SJSA1 (cell line): ENCODE measurements around the gene ACHE. TPM values are rescaled to one million over a fixed set of nuclear protein-coding genes. Genes with fewer than 3 reads are reported as not detected.
"Not testable (repeated sequence)": the region's sequence is repeated elsewhere in the genome, so short reads cannot be mapped to it uniquely, and the experiment has no call there.

Source experiments
- DNase-seq, 2 experiments: peaks; one replicate each; pipeline ENCODE4 v3.0.0-alpha.2; 2015 to 2020; ENCODE audit warnings: low spot score in 2 of 2, low read depth in 1 of 2
- H3K27ac ChIP-seq: fragments of 250-450 bp; sonication (Bioruptor Pico); 2 replicates; pipeline ENCODE4 v1.5.1; 2020; ENCODE audit warnings: mild to moderate bottlenecking, moderate library complexity
- H3K27me3 ChIP-seq: fragments of 250-450 bp; sonication (Bioruptor Pico); replicated peaks from 2 replicates; pipeline ENCODE4 v1.5.1; 2020; ENCODE audit warnings: mild to moderate bottlenecking, moderate library complexity
- H3K36me3 ChIP-seq: fragments of 250-450 bp; sonication (Bioruptor Pico); 2 replicates; pipeline ENCODE4 v1.5.1; 2020; ENCODE audit warnings: mild to moderate bottlenecking
- H3K4me1 ChIP-seq: fragments of 250-450 bp; sonication (Bioruptor Pico); replicated peaks from 2 replicates; pipeline ENCODE4 v1.6.1; 2021; ENCODE audit warnings: mild to moderate bottlenecking
- H3K4me3 ChIP-seq: fragments of 250-450 bp; sonication (Bioruptor Pico); 2 replicates; pipeline ENCODE4 v1.5.1; 2020; ENCODE audit warnings: mild to moderate bottlenecking
- H3K9me3 ChIP-seq: fragments of 250-450 bp; sonication (Bioruptor Pico); replicated peaks from 2 replicates; pipeline ENCODE4 v1.5.1; 2020; ENCODE audit warnings: mild to moderate bottlenecking
- total RNA-seq: library from RNA; depleted of rRNA; stranded (reverse); fragments of >200 nt; shearing (Covaris generic); gene quantifications from 2 replicates; pipeline ENCODE4 v1.2.3, GENCODE V29; 2014

ACHE gene
- total RNA-seq, 1 experiment from 2014 or later = 0.16 TPM

DNA sequence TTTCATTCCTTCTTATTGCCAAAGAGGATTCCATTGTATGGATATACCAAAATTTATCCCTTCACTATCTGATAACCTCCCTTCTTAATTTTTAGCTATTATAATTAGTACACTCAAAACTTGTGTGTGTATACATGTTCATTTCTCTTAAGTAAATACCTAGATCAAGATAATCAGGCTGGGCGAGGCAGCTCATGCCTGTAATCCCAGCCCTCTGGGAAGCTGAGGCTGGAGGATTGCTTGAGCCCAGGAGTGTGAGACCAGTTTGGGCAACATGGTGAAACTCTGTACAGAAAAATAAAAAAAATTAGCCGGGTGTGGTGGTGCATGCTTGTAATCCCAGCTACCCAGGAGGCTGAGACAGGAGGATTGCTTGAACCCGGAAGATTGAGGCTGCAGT, 15.8 kb upstream of the ACHE start:
- Histone ChIP-seq H3K4me1 (no peaks in the 10 kb centered on the region), H3K4me3 (no peak overlapping the region), H3K27me3 (0 out of 2 replicates have a peak, but pooled peaks cover 3% of the 10 kb centered on the region), H3K9me3 (no peaks in the 10 kb centered on the region), H3K36me3 (no peaks in the 10 kb centered on the region), H3K27ac (no peak overlapping the region)
- no peak for DNase-seq

DNA sequence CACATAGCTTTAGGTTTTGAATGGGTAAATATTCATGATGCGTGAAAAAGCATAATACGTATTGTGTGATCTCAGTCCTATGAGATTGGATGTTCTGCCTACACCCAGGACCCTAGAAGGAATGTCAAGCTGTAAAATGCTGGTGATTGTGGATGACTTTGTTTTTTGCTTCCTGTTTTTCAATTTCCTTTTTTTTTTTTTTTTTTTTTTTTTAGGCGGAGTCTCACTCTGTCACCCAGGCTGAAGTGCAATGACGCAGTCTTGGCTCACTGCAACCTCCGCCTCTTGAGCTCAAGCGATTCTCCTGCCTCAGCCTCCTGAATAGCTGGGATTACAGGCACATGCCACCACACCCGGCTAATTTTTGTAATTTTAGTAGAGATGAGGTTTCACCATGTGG, 14.8 kb upstream of the ACHE start:
- not testable (repeated sequence) for DNase-seq, H3K27ac ChIP-seq, H3K27me3 ChIP-seq, H3K36me3 ChIP-seq, H3K4me3 ChIP-seq, H3K4me1 ChIP-seq, H3K9me3 ChIP-seq

DNA sequence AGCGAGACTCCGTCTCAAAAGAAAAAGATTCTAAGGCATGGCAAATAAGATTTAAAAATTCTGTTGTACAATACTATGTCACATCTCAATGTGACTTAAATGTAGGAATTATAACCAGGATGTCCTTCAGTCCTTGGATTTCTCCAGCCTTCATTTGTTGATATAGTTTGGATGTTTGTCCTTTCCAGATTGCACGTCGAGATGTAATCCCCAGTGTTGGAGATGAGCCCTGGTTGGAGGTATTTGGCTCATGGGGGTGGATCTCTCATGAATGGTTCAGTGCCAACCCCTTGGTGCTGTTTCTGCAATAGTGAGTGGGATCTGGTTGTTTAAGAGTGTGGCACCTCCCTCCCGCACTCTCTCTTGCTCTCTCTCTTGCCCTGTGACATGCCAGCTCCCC, 12.8 kb upstream of the ACHE start:
- Histone ChIP-seq H3K36me3 (no peaks in the 10 kb centered on the region), H3K4me3 (no peak overlapping the region), H3K27me3 (0 out of 2 replicates have a peak, but pooled peaks cover 3% of the 10 kb centered on the region), H3K9me3 (no peaks in the 10 kb centered on the region), H3K27ac (no peak overlapping the region), H3K4me1 (no peaks in the 10 kb centered on the region)
- no peak for DNase-seq

DNA sequence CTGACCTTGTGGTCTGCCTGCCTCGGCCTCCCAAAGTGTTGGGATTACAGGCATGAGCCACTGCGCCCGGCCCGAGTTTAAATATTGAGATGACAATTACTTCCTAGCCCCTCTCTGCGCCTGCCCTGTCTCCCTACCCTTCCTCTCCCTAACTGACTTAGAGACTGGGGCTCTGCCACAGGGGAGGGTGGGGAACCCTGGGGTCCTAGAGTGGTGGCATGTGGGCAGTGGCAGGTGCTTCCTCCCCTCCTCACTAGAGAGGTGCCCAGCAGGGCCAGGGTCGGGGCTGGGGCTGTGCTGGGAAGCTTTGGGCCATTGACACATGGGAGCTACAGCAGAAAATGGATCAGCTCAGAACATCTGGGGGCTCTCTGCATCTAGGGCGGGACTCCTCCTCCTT, 7.0 kb upstream of the ACHE start:
- no peak for DNase-seq
- H3K27ac ChIP-seq = no peak overlapping the region
- no peaks in the 10 kb centered on the region for H3K36me3 ChIP-seq
- no peaks in the 10 kb centered on the region for H3K9me3 ChIP-seq
- H3K4me1 ChIP-seq = no peaks in the 10 kb centered on the region
- H3K4me3 ChIP-seq = no peak overlapping the region
- peaks cover 13% of the 10 kb centered on the region for H3K27me3 ChIP-seq

DNA sequence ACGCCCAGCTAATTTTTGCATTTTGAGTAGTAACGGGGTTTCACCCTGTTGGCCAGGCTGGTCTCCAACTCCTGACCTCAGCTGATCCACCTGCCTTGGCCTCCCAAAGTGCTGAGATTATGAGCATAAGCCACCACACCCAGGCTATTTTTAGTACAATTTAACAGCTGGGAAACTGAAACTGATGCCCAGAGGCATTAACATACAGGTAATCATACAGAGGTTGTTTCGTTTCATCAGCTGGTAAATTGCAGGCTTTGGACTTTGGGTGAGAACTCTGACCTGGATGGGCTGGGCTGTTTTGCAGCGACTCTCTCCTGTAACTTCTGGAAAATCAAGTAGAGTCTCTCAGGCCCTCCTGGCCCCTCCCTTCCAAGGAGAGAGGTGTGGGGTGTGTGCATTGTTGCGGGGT, 6.2 kb upstream of the ACHE start:
- peaks cover 4% of the 10 kb centered on the region for H3K4me1 ChIP-seq
- H3K27me3 ChIP-seq = peaks cover 20% of the 10 kb centered on the region
- H3K9me3 ChIP-seq = no peaks in the 10 kb centered on the region; the same call in 1 of the 2 replicates
- H3K36me3 ChIP-seq = no peaks in the 10 kb centered on the region
- no peak overlapping the region for H3K27ac ChIP-seq
- no peak for DNase-seq
- no peak overlapping the region for H3K4me3 ChIP-seq

DNA sequence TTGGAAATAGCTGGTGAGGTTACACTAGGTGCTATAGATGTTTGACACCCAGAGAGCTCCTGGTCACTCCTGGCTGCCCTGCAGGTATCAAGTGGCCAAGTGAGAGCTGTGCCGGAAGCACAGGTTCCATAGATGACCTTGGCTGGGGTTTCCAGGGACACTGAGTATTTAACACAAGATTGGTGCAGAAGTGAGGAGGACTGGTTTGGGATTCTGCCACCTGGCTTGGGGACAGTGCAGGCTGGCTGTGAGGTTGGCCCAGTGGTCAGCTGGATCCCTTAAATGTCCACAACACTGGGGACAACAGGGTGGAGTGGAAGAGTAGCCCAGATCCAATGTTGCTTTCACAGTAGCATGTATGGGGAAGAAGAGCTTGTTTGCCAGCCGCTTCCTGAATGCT, 5.3 kb upstream of the ACHE start:
- no peak for DNase-seq
- H3K36me3 ChIP-seq = no peaks in the 10 kb centered on the region
- H3K4me1 ChIP-seq = peaks cover 13% of the 10 kb centered on the region
- no peak overlapping the region for H3K27ac ChIP-seq
- H3K4me3 ChIP-seq = no peak overlapping the region
- H3K27me3 ChIP-seq = peaks cover 29% of the 10 kb centered on the region
- peaks cover 3% of the 10 kb centered on the region; the same call in 1 of the 2 replicates for H3K9me3 ChIP-seq

DNA sequence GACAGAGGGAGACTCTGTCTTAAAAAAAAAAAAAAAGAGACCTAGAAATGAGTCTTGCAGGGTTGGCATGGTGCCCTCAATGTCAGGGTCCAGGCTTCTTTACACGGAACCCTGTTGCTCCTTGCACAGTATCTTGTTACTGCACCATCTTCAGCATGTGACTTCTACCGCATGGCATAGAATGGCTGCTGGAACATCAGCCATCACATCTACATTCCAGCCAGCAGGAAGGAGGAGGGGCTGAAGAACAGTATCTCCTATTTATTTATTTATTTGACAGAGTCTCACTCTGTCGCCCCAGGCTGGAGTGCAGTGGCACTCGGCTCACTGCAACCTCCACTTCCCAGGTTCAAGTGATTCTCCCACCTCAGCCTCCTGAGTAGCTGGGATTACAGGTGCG, 3.7 kb upstream of the ACHE start:
- Histone ChIP-seq H3K9me3 (peaks cover 3% of the 10 kb centered on the region; the same call in 1 of the 2 replicates), H3K27me3 (peaks cover 42% of the 10 kb centered on the region), H3K36me3 (no peaks in the 10 kb centered on the region), H3K4me3 (no peak overlapping the region), H3K4me1 (peaks cover 27% of the 10 kb centered on the region), H3K27ac (no peak overlapping the region)
- no peak for DNase-seq

DNA sequence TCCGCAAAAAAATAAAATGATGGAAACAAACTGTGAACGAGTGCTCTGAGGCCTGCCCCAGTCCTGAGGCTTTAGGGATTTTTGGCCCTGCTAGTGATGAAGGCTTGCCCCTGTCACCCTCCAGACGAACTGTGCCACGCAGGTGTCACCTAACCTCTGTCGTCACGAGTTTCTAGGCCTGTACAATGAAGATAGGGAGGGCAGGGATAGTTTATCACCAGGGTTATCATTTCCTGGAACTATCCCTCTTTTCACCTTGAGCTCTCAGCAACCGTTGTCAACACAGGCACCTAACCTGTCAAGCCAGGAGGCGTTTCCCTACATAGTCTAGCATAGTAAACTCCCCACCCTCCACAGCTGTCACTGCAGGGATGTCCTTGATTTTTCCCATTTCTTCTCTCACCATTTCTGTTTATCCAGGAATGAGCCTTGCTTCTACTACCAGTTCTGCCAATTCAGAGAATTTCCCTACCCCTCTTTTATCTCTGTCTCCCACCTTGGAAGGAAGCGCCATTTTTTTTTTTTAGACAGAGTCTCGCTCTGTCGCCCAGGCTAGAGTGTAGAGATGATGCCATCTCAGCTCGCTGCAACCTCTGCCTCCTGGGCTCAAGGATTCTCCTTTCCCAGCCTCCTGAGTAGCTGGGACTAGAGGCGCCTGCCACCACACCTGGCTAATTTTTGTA, 2.2 kb upstream of the ACHE start:
- Histone ChIP-seq H3K9me3 (peaks cover 3% of the 10 kb centered on the region; the same call in 1 of the 2 replicates), H3K27me3 (peaks cover 46% of the 10 kb centered on the region), H3K4me1 (peaks cover 27% of the 10 kb centered on the region), H3K4me3 (no peak overlapping the region), H3K27ac (no peak overlapping the region), H3K36me3 (no peaks in the 10 kb centered on the region)
- no peak for DNase-seq

DNA sequence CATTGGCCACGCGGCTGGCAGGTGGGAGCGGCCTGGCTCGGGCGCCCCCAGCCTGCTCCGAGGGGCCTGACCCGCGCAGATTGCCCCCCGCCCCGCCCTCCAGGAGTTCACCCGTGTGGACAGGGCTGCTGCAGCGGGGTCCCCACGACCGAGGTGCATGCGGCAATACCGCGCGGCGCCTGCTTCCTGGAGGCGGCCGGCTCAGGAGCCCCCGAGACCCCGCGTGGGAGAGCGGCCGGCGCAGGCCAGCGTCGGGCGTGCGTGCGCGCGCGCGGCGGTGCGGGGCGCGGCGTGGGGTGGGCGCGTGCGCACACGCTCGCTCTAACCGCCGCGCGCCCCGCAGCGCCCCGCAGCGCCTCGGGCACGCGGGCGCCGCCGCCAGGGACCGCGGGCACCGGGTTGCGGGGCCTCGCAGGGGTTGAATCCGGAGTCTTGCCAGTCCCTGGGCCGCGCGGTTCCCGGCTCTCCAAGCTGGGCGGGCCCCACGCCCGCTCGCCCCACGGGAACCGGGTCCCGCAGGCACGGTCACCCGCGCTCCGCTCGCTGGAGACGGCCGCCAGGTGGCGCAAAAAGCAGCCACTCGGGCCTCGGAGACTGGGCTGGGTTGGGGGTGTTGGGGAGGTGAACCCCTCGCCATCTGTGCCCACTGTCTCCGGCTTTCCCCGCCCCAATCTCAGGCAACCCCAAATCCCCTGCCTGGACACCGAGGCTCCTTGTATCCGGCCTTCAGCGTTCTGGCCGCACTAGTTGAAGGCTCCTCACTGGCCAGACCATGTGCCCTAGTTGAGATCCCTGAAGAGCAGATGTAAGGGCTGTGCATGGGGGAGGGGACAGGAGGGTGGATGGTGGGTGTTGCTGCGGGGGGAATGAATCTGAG, 1.3 kb upstream of the ACHE start:
- no peak overlapping the region for H3K4me3 ChIP-seq
- peaks cover 45% of the 10 kb centered on the region for H3K27me3 ChIP-seq
- peaks cover 3% of the 10 kb centered on the region; the same call in 1 of the 2 replicates for H3K9me3 ChIP-seq
- H3K36me3 ChIP-seq = no peaks in the 10 kb centered on the region
- no peak for DNase-seq
- peaks cover 27% of the 10 kb centered on the region for H3K4me1 ChIP-seq
- H3K27ac ChIP-seq = no peak overlapping the region

DNA sequence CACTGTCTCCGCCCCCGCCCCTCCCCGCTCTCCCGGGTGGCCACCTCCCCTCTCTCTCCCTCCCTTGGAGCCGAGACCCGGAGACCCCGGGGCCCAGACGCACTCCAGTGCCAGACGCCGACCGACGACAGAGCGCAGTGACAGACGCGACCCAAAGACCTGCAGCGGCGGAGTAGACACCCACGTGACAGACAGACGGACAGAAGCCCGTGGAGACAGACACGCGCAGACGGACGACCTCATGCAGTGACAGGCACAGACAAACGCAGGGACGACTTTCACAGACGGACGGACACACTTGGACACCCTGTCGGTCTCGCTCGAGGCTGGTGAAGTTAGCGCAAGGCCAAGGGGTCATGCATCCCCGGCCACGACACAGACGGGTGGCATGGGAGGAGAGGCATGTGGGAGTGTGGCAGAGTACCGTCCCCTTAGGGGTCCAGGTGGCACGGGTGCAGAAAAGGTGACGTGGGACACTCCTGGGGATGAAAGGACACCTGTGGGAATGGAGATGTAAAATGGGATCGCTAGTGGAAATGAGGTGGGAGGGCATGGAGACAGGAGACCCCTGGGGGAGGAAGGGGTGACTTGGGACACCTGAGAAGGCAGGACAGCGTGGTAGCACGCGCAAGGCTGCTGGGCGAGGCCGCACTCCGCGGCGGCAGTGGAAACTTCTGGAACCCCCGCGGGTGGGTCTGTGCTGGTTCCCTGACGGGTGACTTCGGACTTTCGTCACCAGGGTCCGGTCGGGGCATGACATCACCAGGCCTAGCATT, 456 bp upstream of the ACHE start:
- peaks cover 29% of the 10 kb centered on the region for H3K4me1 ChIP-seq
- H3K27ac ChIP-seq = no peak overlapping the region
- H3K9me3 ChIP-seq = peaks cover 3% of the 10 kb centered on the region; the same call in 1 of the 2 replicates
- H3K4me3 ChIP-seq = no peak overlapping the region
- no peak for DNase-seq
- peaks cover 42% of the 10 kb centered on the region for H3K27me3 ChIP-seq
- no peaks in the 10 kb centered on the region for H3K36me3 ChIP-seq

DNA sequence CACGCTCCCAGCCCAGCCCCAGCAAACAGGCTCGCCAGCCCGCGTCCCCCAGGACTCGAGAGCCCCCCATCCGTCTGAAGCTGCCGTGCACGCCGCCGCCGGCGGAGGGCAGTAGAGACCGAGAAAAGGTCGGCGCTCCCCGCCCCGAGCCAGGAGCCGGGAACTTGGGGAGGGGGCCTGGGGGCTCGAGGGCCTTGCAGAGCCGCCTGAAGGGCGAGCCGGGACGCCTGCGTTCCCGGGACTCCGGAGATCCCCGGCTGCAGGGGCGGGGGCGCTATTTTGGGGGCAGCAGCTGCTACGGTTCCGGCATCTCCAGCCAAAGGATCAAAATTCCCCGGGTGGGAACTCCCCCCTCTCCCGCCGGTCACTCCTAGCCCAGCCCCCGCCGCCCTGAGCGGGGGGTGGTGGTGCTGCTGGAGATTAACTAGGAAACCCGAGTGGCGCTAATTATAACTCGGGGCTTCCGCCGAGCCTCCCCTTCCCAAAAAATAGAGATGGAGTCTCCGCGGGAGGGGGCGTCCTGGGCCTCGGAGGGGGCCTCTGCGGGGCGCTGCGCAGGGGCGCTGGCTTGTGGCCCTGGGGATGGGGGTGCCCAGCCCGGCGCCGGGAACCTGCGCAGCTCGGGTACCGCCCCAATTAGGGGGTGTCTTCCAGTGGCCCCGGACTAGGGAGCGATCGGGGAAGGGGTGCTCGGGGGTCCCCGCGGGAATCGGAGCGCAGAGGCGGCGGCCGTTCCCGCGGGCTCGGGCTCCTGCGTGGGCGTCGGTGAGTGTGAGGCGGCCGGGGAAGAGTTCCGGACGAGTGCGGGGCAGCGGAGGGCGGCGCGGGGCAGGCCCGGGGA, 608 bp downstream of the ACHE start:
- Histone ChIP-seq H3K4me3 (peak overlapping the region; percentile 19), H3K27ac (no peak overlapping the region), H3K4me1 (peaks cover 39% of the 10 kb centered on the region), H3K9me3 (peaks cover 3% of the 10 kb centered on the region; the same call in 1 of the 2 replicates), H3K27me3 (peaks cover 37% of the 10 kb centered on the region), H3K36me3 (no peaks in the 10 kb centered on the region)
- DNase-seq = no peak

DNA sequence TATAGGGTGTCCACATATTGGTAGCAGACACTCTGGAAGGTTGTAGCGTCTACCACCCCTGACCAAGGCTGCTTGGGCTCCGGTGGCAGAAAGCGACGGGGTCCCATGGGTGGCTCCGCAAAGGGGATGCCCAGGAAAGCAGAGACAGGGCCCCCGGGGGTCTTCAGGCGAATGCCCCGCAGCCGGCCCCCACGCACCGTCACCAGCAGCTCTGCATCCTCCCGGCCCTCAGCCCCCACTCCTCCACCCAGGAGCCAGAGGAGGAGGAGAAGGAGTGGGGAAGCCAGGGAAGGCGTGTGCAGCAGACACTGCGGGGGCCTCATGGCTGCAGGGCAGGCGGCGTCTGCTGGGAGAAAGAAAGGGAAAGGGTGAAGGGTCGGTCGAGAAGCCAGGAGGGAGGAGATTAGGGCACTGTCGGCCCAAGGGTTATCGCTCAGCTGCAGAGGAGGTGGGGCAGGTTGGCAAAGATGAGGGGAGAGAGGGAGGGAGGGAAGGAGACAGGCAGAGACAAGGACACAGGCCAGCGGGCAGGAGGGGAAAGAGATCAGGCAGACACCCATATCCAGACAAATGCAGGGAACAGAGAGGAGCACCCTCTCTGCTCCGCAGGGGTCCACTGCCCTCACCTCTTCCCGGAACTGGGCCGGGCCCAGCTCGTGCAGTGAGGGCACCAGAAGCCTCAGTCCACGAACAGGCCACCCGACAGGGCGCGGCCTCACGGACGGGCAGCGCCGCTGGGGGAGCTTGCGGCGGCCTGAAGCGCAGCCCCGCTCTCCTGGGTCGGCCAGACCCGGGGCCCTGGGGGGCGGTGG, 1.6 kb downstream of the ACHE start:
- H3K4me1 ChIP-seq = peaks cover 46% of the 10 kb centered on the region
- no peak for DNase-seq
- H3K36me3 ChIP-seq = peaks cover 4% of the 10 kb centered on the region
- H3K9me3 ChIP-seq = peaks cover 3% of the 10 kb centered on the region; the same call in 1 of the 2 replicates
- H3K27ac ChIP-seq = no peak overlapping the region
- H3K27me3 ChIP-seq = peaks cover 37% of the 10 kb centered on the region
- no peak overlapping the region for H3K4me3 ChIP-seq
